Vagina (tissue), 2 donors: ENCODE measurements around the gene DIPK1B.
"Not testable (repeated sequence)": the region's sequence is repeated elsewhere in the genome, so short reads cannot be mapped to it uniquely, and the experiment has no call there.

Experiments used
- POLR2A ChIP-seq, 2 donors: fragments of 450-650 bp; IDR thresholded peaks; one replicate each; pipeline ENCODE4 v1.6.1; 2017; ENCODE audit warnings: antibody characterized with exemption in 2 of 2, mild to moderate bottlenecking in 2 of 2, moderate library complexity in 2 of 2
- POLR2AphosphoS5 ChIP-seq, 2 donors: sonication (generic); formaldehyde crosslinking; IDR thresholded peaks; one replicate each; pipeline ENCODE4 v1.9.0; 2017; ENCODE audit warnings: antibody characterized with exemption in 2 of 2, mild to moderate bottlenecking in 2 of 2, low read depth in 1 of 2; ENCODE audit not compliant: insufficient read depth in 1 of 2
- TF ChIP-seq, protein P1 (sequence below), 3 experiments: fragments of 450-650 bp in 2 of 3; fragments of 200-600 bp in 1 of 3; sonication (generic) in 1 of 3; IDR thresholded peaks; one replicate each; pipeline ENCODE4 v1.5.1; 2017 to 2019; ENCODE audit warnings: antibody characterized with exemption in 3 of 3, mild to moderate bottlenecking in 2 of 3, moderate library complexity in 2 of 3

DNA sequence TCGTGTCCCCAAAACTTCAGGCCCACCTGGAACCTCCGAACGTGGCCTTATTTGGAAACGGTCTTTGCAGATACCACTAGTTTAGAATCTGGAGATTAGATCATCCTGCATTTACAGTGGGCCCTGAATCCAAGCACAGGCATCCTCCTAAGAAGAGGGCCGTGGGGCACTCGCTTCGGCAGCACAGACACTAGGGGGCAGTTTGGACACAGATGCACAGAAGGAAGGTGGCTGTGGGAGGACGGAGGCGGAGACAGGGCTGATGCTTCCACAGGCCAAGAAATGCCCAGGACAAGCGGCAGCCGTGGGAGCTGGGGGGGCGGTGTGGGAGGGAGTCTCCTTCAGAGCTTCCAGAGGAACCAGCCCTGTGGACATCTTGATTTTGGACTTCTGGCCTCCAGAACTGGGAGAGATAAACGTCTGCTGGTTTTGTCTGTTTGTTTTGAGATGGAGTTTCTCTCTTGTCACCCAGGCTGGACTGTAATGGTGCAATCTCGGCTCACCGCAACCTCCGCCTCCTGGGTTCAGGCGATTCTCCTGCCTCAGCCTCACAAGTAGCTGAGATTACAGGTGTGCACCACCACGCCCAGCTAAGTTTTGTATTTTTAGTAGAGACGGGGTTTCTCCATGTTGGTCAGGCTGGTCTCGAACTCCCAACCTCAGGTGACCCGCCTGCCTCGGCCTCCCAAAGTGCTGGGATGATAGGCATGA, 48.6 kb downstream of the DIPK1B start:
- not testable (repeated sequence) for TF ChIP-seq POLR2A (IDR thresholded peaks at IDR 0.05); POLR2AphosphoS5 (IDR thresholded peaks at IDR 0.05; ENCODE audit: insufficient read depth in 1 of 2, low read depth in 1 of 2)
- TF ChIP-seq, protein P1, sequence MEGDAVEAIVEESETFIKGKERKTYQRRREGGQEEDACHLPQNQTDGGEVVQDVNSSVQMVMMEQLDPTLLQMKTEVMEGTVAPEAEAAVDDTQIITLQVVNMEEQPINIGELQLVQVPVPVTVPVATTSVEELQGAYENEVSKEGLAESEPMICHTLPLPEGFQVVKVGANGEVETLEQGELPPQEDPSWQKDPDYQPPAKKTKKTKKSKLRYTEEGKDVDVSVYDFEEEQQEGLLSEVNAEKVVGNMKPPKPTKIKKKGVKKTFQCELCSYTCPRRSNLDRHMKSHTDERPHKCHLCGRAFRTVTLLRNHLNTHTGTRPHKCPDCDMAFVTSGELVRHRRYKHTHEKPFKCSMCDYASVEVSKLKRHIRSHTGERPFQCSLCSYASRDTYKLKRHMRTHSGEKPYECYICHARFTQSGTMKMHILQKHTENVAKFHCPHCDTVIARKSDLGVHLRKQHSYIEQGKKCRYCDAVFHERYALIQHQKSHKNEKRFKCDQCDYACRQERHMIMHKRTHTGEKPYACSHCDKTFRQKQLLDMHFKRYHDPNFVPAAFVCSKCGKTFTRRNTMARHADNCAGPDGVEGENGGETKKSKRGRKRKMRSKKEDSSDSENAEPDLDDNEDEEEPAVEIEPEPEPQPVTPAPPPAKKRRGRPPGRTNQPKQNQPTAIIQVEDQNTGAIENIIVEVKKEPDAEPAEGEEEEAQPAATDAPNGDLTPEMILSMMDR (IDR thresholded peaks at IDR 0.05), result not testable (repeated sequence)
